Peyer's patch (tissue), 4 donors: ENCODE results near the gene CNIH4.

Source experiments
- CTCF ChIP-seq, 6 experiments: fragments of 450-650 bp in 4 of 6; fragments of 200-600 bp in 2 of 6; sonication (generic) in 1 of 6; IDR thresholded peaks; one replicate each; pipeline ENCODE4 v1.5.1; 2017 to 2019; ENCODE audit warnings: antibody characterized with exemption in 6 of 6, mild to moderate bottlenecking in 3 of 6, moderate library complexity in 1 of 6
- POLR2A ChIP-seq, 2 donors: fragments of 450-650 bp; IDR thresholded peaks; one replicate each; pipeline ENCODE4 v1.5.1; 2017; ENCODE audit warnings: antibody characterized with exemption in 2 of 2, mild to moderate bottlenecking in 2 of 2, moderate library complexity in 2 of 2

DNA sequence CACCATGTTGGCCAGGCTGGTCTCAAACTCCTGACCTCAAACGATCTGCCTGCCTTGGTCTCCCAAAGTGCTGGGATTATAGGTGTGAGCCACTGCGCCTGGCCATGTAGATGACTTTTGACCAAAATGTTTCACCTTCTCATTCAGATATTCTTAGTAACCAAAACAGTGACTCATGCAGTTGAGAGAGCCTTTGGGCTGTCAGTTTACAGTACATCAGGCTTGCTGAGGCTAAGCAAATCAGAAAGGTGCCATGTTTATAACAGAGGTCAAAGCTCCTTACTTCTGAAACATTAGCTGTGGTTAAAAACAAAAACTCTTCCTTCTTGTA, 21.0 kb downstream of the CNIH4 start:
- no peak for TF ChIP-seq POLR2A (IDR thresholded peaks at IDR 0.05)
- no peak for TF ChIP-seq CTCF (IDR thresholded peaks at IDR 0.05)
